GM18519 (cell line): ENCODE data around the gene SLTM.

ENCODE experiments used
- ATAC-seq: cut with Tn5 transposase; IDR thresholded peaks from one replicate; pipeline ENCODE4 v1.9.1; 2021; ENCODE audit warnings: mild to moderate bottlenecking, moderate library complexity; ENCODE audit not compliant: unreplicated experiment, low FRiP score

The SLTM gene

DNA sequence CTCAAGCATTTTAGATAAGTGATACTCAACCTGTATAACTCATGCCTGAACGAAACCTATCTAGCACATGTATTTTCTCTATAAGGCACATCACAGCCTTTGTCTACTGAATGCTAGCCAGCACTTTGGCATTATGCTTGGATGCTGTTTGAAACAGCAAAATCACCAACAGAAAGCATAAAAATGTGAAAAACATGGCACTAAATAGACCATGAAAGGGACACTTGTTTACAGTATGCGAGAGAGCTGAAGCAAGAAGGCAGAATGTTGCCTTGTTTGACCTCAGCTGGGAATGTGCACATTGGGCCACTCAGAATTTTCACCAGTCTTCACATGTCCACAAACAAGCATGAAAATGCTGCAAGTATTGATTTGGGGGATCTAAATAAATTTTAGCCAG is 102.9 kb downstream of the SLTM start:
- ATAC-seq, result no peak
